HEK293T (cell line): ENCODE data around the gene CYS1.
"Not testable (repeated sequence)": the region's sequence is repeated elsewhere in the genome, so short reads cannot be mapped to it uniquely, and the experiment has no call there.

Experiments used
- CTCF ChIA-PET: fragments of 350-600 bp; formaldehyde crosslinking; extraction: SDS; loops from one replicate; lab custom pipeline; 2021; ENCODE audit warnings: antibody characterized with exemption, inconsistent platforms; lab: Yijun Ruan, JAX
- POLR2A ChIA-PET: fragments of 350-600 bp; formaldehyde crosslinking; extraction: SDS; loops from one replicate; lab custom pipeline; 2020; ENCODE audit warnings: antibody characterized with exemption, inconsistent platforms; lab: Yijun Ruan, JAX
- DNase-seq: peaks from one replicate; pipeline ENCODE4 v3.0.0; 2012; ENCODE audit warnings: mixed read lengths; ENCODE audit errors: extremely low spot score
- ARNT ChIP-seq: fragments of 450-650 bp; IDR thresholded peaks from 2 replicates; pipeline ENCODE4 v1.6.1; 2017; ENCODE audit warnings: mild to moderate bottlenecking
- BHLHE40 ChIP-seq: fragments of 450-650 bp; IDR thresholded peaks from 2 replicates; pipeline ENCODE4 v1.6.1; 2016; ENCODE audit warnings: mild to moderate bottlenecking, moderate library complexity, borderline replicate concordance
- CTBP1 ChIP-seq: fragments of 450-650 bp; IDR thresholded peaks from 2 replicates; pipeline ENCODE4 v1.6.1; 2016; ENCODE audit warnings: borderline replicate concordance
- ELF4 ChIP-seq: fragments of 450-650 bp; IDR thresholded peaks from 2 replicates; pipeline ENCODE4 v1.6.1; 2017; ENCODE audit warnings: antibody characterized with exemption
- FOXA1 ChIP-seq: fragments of 450-650 bp; IDR thresholded peaks from 2 replicates; pipeline ENCODE4 v1.6.1; 2016; ENCODE audit warnings: mild to moderate bottlenecking
- FOXK2 ChIP-seq: fragments of 450-650 bp; IDR thresholded peaks from 2 replicates; pipeline ENCODE4 v1.6.1; 2016; ENCODE audit warnings: mild to moderate bottlenecking
- FOXM1 ChIP-seq: fragments of 450-650 bp; IDR thresholded peaks from 2 replicates; pipeline ENCODE4 v1.6.1; 2017; ENCODE audit warnings: mild to moderate bottlenecking, borderline replicate concordance
- HDGF ChIP-seq: fragments of 450-650 bp; IDR thresholded peaks from 2 replicates; pipeline ENCODE4 v1.6.1; 2017; ENCODE audit warnings: antibody characterized with exemption, borderline replicate concordance
- L3MBTL2 ChIP-seq: fragments of 450-650 bp; conservative IDR thresholded peaks from 2 replicates; pipeline ENCODE4 v1.6.1; 2016; ENCODE audit warnings: mild to moderate bottlenecking
- LEF1 ChIP-seq: fragments of 450-650 bp; IDR thresholded peaks from 2 replicates; pipeline ENCODE4 v1.6.1; 2017; ENCODE audit warnings: mild to moderate bottlenecking, borderline replicate concordance
- NFRKB ChIP-seq: fragments of 450-650 bp; IDR thresholded peaks from 2 replicates; pipeline ENCODE4 v1.6.1; 2016; ENCODE audit warnings: mild to moderate bottlenecking, moderate library complexity
- SP1 ChIP-seq: fragments of 450-650 bp; IDR thresholded peaks from 2 replicates; pipeline ENCODE4 v1.6.1; 2017
- SUZ12 ChIP-seq: fragments of 450-650 bp; IDR thresholded peaks from 2 replicates; pipeline ENCODE4 v1.6.1; 2016; ENCODE audit warnings: mild to moderate bottlenecking
- TARDBP ChIP-seq: fragments of 450-650 bp; IDR thresholded peaks from 2 replicates; pipeline ENCODE4 v1.6.1; 2016
- ZNF384 ChIP-seq: fragments of 450-650 bp; IDR thresholded peaks from 2 replicates; pipeline ENCODE4 v1.6.1; 2016
- TF ChIP-seq, protein P1 (sequence below): fragments of 450-650 bp; IDR thresholded peaks from 2 replicates; pipeline ENCODE4 v1.6.1; 2016

The CYS1 gene

DNA sequence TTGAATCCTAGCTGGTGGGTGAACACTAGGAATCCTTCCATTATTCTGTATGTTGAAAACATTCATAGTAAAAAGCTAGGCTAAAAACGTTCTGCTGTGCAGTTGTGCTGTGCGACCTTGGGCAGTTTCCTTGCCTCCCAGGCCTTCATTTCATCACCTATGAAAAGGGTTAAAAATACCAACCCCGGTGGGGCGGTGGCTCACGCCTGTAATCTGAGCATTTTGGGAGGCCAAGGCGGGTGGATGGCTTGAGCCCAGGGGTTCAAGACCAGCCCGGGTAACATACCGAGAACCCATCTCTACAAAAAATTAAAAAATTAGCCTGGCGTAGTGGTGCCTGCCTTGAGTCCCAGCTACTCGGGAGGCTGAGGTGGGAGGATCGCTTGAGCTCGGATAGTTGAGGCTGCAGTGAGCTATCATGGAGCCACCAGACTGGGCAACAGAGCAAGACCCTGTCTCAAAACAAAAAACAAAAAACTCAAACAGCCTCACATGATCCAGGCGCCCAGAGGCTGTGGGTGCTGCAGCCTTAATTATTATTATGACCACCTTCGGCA, 39.5 kb upstream of the CYS1 start:
- no peak for DNase-seq
- ChIA-PET POLR2A (interaction anchor here (0.7 to 1.0 kb wide), 2 partner anchors 12 to 50 kb away, joined by 3 read pairs; no protein-coding TSS in a partner anchor), CTCF (no interaction called here)
- TF ChIP-seq HDGF (no peak), ARNT (no peak), FOXA1 (no peak), ELF4 (no peak), FOXK2 (no peak), SP1 (no peak), L3MBTL2 (no peak), LEF1 (no peak), FOXM1 (no peak), NFRKB (no peak)
- TF ChIP-seq, protein P1, sequence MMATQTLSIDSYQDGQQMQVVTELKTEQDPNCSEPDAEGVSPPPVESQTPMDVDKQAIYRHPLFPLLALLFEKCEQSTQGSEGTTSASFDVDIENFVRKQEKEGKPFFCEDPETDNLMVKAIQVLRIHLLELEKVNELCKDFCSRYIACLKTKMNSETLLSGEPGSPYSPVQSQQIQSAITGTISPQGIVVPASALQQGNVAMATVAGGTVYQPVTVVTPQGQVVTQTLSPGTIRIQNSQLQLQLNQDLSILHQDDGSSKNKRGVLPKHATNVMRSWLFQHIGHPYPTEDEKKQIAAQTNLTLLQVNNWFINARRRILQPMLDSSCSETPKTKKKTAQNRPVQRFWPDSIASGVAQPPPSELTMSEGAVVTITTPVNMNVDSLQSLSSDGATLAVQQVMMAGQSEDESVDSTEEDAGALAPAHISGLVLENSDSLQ = no peak

DNA sequence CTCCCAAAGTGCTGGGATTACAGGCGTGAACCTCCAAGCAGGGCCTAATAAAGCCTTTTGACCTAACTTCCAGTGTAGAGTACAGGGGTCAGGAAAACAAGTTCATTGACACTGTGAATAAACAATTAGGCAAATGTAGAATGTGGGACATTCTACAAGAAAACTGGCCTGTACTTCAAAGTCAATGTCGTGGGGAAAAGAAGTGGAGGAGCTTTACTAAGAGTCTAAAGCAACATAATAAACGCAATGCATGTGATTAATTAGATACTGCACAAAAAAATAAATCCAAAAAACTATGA, 38.8 kb upstream of the CYS1 start:
- TF ChIP-seq, protein P1 = no peak
- no peak for TF ChIP-seq FOXM1
- no peak for TF ChIP-seq BHLHE40
- TF ChIP-seq TARDBP = no peak
- TF ChIP-seq SUZ12 = no peak
- no peak for TF ChIP-seq FOXA1
- no peak for TF ChIP-seq HDGF
- no peak for TF ChIP-seq FOXK2
- TF ChIP-seq ELF4 = no peak
- TF ChIP-seq SP1 = no peak
- POLR2A ChIA-PET = interaction anchor here (1.5 kb wide), 1 partner anchor 36 kb away, joined by 3 read pairs; no protein-coding TSS in a partner anchor
- CTCF ChIA-PET = interaction anchor here (0.7 kb wide), 1 partner anchor 348 kb away, joined by 5 read pairs; no protein-coding TSS in a partner anchor
- no peak for DNase-seq

DNA sequence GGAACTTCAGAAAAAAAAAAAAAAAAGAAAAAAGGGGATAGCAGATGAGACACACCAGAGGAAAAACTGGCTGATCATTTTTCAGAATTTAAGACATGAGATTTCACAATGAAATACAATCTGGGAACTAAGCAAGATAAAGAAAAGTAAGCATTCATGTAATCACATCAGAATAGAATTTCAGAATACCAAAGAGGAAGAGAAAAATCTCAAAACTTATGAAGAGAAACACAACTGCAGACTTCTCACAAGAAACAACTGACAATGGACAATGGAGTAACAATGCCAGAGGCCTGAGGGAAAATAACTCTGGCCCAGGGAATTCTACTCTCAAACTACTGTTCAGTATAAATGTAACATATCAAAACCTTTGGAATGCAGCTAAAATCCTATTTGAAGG, 29.1 kb upstream of the CYS1 start:
- DNase-seq = no peak
- TF ChIP-seq CTBP1 (no peak), FOXK2 (no peak)
- POLR2A ChIA-PET = no interaction called here
- CTCF ChIA-PET = no interaction called here

DNA sequence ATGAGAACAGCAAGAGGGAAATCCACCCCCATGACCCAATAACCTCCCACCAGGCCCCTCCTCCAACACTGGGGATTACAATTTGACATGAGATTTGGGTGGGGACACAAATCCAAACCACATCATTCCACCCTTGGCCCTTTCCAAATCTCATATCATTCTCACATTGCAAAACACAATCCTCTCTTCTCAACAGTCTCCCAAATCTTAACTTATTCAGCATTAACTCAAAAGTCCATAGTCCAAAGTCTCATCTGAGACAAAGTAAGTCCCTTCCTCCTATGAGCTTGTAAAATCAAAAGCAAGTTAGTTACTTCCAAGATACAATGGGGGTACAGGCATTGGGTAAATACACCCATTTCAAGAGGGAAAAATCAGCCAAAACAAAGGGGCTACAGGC, 24.7 kb upstream of the CYS1 start:
- CTCF ChIA-PET = interaction anchor here (1.6 kb wide), 1 partner anchor 32 kb away, joined by 4 read pairs; no protein-coding TSS in a partner anchor
- DNase-seq = not testable (repeated sequence)
- POLR2A ChIA-PET = interaction anchor here (0.8 kb wide), 1 partner anchor 13 kb away, joined by 3 read pairs; no protein-coding TSS in a partner anchor

DNA sequence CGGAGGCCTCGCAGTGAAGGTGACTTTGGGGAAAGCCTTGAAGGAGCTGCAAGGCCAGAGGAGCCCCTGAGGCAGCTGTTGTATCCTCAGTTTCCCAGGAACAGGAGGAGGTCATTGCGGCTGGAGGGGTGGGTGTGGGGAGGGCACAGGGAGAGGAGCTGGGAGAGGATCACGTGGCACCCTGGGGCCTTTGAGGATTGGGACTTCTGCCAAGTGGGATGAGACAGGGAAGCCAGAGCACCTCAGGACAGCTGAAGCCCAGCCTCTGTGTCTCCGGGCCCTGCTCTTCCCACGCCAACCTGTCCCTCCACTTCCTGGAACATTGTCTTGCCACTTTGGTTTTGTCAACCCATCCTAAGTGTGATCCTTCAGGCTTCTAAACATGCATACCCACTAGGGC, 23.0 kb upstream of the CYS1 start:
- no peak for DNase-seq
- CTCF ChIA-PET = interaction anchor here (1.2 to 1.3 kb wide), 2 partner anchors 25 to 30 kb away, joined by 4 read pairs; no protein-coding TSS in a partner anchor
- TF ChIP-seq BHLHE40 (no peak), L3MBTL2 (no peak), SP1 (no peak), FOXK2 (no peak), SUZ12 (no peak), LEF1 (no peak), HDGF (no peak), FOXM1 (no peak), FOXA1 (no peak), ARNT (no peak), ZNF384 (no peak), TARDBP (no peak), NFRKB (no peak), CTBP1 (no peak)
- TF ChIP-seq, protein P1 = no peak
- POLR2A ChIA-PET = no interaction called here

DNA sequence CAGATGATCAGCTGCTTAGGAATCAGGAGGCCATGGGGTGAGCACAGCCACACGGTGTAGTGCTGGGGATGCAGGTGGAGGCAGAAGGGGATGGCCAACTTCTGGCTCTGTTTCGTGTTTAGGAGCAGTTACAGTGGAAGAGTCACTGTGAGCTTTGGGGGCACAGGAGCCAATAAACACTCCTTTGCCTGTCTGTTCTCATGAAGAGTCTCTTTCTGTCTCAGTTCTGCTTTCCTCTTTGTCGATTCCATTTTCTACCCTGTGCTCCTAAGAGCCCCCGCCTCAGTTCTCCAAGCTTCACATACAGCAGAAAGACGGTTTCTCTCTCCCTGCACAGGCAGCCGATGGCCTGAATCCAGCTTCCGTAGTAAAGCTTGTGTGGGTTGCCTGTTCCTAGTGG, 21.3 kb upstream of the CYS1 start:
- POLR2A ChIA-PET = no interaction called here

More for the DNA sequence above, 21.3 kb upstream of the CYS1 start:
- no peak for DNase-seq
- CTCF ChIA-PET = interaction anchor here (1.0 kb wide), 1 partner anchor 13 kb away, joined by 3 read pairs; no protein-coding TSS in a partner anchor
- TF ChIP-seq L3MBTL2 (no peak), BHLHE40 (no peak), CTBP1 (no peak), ZNF384 (no peak)
